DOHH2 (cell line): ENCODE results near the gene YTHDF2.

ENCODE experiments used
- H3F3A ChIP-seq: fragments of 200-600 bp; sonication (generic), shearing (Covaris generic); 2 replicates; pipeline ENCODE4 v1.6.0; 2016; ENCODE audit warnings: antibody characterized with exemption, mild to moderate bottlenecking; ENCODE audit not compliant: control insufficient read depth, insufficient read depth
- H3K27ac ChIP-seq: fragments of 200-600 bp; sonication (generic); 2 replicates; pipeline ENCODE4 v1.5.1; 2014; ENCODE audit warnings: low read depth, mild to moderate bottlenecking, low read length, moderate library complexity
- H3K27me3 ChIP-seq: fragments of 200-600 bp; sonication (generic); 2 replicates; pipeline ENCODE4 v1.6.1; 2014; ENCODE audit warnings: mild to moderate bottlenecking, low read length, mixed read lengths; ENCODE audit not compliant: control insufficient read depth
- H3K36me3 ChIP-seq: fragments of 200-600 bp; sonication (generic); 2 replicates; pipeline ENCODE4 v1.6.1; 2014; ENCODE audit warnings: mild to moderate bottlenecking, low read length, moderate library complexity, mixed read lengths; ENCODE audit not compliant: control insufficient read depth
- H3K4me1 ChIP-seq: fragments of 200-600 bp; sonication (generic); 2 replicates; pipeline ENCODE4 v1.6.1; 2014; ENCODE audit warnings: mild to moderate bottlenecking, low read length, mixed read lengths; ENCODE audit not compliant: control insufficient read depth
- H3K4me2 ChIP-seq: fragments of 200-600 bp; sonication (generic); 2 replicates; pipeline ENCODE4 v1.6.0; 2014; ENCODE audit warnings: mild to moderate bottlenecking, low read length, moderate library complexity
- H3K4me3 ChIP-seq: fragments of 200-600 bp; sonication (generic); 2 replicates; pipeline ENCODE4 v1.5.1; 2014; ENCODE audit warnings: mild to moderate bottlenecking, low read length, mixed read lengths
- H3K79me2 ChIP-seq: fragments of 200-600 bp; sonication (generic); 2 replicates; pipeline ENCODE4 v1.6.1; 2014; ENCODE audit warnings: mild to moderate bottlenecking, low read length, mixed read lengths; ENCODE audit not compliant: control insufficient read depth
- H3K9me2 ChIP-seq: fragments of 200-600 bp; sonication (generic); replicated peaks from 2 replicates; pipeline ENCODE4 v1.6.1; 2014; ENCODE audit warnings: mild to moderate bottlenecking, low read length, mixed read lengths; ENCODE audit not compliant: control insufficient read depth
- H3K9me3 ChIP-seq: fragments of 200-600 bp; sonication (generic); 2 replicates; pipeline ENCODE4 v1.6.1; 2014; ENCODE audit warnings: antibody characterized with exemption, low read length, mixed read lengths; ENCODE audit not compliant: control insufficient read depth, insufficient read depth
- H4K20me1 ChIP-seq: fragments of 200-600 bp; sonication (generic); 2 replicates; pipeline ENCODE4 v1.6.0; 2014; ENCODE audit warnings: low read depth, mild to moderate bottlenecking, antibody characterized with exemption, low read length, moderate library complexity; ENCODE audit not compliant: control insufficient read depth, insufficient read depth
- EZH2phosphoT487 ChIP-seq: fragments of 200-600 bp; sonication (generic); IDR thresholded peaks from 2 replicates; pipeline ENCODE4 v1.6.1; 2017; ENCODE audit warnings: borderline replicate concordance, mild to moderate bottlenecking, antibody characterized with exemption, low read length, moderate library complexity, mixed read lengths
- TF ChIP-seq, protein P1 (sequence below): fragments of 200-600 bp; sonication (generic); IDR thresholded peaks from one replicate; pipeline ENCODE4 v1.5.1; 2014; ENCODE audit warnings: antibody characterized with exemption, mild to moderate bottlenecking, low read depth, low read length; ENCODE audit not compliant: poor library complexity, severe bottlenecking

Gene YTHDF2

DNA sequence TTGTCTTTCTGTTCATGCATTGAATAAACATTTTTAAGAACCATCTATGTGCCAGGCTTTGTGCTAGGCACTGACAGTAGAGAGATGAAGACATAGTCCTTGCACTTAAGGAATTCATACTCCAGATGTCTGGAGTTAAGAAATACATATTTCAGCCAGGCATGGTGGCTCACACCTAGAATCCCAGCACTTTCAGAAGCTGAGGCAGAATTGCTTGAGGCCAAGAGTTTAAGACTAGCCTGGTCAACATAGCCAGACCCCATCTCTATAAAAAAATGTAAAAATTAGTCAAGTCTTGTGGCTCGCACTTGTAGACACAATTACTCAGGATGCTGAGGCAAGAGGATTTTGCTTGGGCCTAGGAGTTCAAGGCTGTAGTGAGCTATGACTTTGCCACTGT lies 18.6 kb upstream of the YTHDF2 start:
- H3K27me3 ChIP-seq, result no peaks in the 10 kb centered on the region
- H3K4me2 ChIP-seq, result no peak overlapping the region
- H3K36me3 ChIP-seq, result peaks cover 20% of the 10 kb centered on the region
- no peaks in the 10 kb centered on the region for H3K79me2 ChIP-seq
- no peaks in the 10 kb centered on the region for H4K20me1 ChIP-seq
- no peaks in the 10 kb centered on the region for H3K4me1 ChIP-seq
- no peak for TF ChIP-seq EZH2phosphoT487
- TF ChIP-seq, protein P1, sequence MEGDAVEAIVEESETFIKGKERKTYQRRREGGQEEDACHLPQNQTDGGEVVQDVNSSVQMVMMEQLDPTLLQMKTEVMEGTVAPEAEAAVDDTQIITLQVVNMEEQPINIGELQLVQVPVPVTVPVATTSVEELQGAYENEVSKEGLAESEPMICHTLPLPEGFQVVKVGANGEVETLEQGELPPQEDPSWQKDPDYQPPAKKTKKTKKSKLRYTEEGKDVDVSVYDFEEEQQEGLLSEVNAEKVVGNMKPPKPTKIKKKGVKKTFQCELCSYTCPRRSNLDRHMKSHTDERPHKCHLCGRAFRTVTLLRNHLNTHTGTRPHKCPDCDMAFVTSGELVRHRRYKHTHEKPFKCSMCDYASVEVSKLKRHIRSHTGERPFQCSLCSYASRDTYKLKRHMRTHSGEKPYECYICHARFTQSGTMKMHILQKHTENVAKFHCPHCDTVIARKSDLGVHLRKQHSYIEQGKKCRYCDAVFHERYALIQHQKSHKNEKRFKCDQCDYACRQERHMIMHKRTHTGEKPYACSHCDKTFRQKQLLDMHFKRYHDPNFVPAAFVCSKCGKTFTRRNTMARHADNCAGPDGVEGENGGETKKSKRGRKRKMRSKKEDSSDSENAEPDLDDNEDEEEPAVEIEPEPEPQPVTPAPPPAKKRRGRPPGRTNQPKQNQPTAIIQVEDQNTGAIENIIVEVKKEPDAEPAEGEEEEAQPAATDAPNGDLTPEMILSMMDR, result no peak
- no peaks in the 10 kb centered on the region for H3K9me2 ChIP-seq
- no peak overlapping the region for H3K4me3 ChIP-seq
- H3K9me3 ChIP-seq, result no peaks in the 10 kb centered on the region
- no peak overlapping the region for H3K27ac ChIP-seq
- no peaks in the 10 kb centered on the region for H3F3A ChIP-seq

DNA sequence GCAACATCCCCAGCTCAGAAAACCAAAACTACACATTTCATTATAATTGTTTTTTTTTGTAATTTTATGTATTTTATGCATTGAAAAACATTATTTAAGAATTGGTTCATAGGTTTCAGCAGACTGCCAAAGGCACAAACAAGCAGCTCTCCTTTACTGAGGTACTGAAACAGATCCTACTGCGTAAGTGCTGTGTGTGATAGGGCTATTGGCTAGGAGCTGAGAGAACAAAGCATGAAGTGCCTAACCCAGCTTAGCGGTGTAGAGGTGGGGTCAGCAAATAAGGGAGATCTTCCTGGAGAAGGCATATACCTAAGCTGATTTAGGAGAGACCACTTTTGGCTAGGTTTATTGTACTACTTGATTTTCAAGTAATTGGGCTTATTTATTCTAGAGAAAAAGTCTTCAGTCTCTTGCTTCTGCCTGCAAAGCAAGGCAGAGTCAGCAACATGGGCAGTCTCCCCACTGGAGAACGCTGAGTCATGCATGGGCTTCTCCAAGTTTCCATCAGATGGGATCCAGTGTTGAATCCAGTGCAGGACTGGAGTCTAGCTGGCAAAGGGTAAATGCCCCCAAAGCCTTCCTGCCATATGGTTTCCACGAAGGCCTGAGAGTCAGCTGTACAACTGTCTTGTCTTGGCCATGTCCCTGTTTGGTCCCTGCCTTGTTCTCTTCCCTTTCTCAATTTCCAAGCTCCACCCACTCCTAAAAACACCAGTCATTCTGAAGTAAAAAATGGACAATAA lies 18.0 kb upstream of the YTHDF2 start:
- TF ChIP-seq, protein P1, result no peak
- TF ChIP-seq EZH2phosphoT487, result no peak
- no peaks in the 10 kb centered on the region for H4K20me1 ChIP-seq
- no peak overlapping the region for H3K4me3 ChIP-seq
- peaks cover 14% of the 10 kb centered on the region for H3K36me3 ChIP-seq
- H3K9me2 ChIP-seq, result no peaks in the 10 kb centered on the region
- H3K27ac ChIP-seq, result no peak overlapping the region
- H3K79me2 ChIP-seq, result no peaks in the 10 kb centered on the region
- no peak overlapping the region for H3K4me2 ChIP-seq
- no peaks in the 10 kb centered on the region for H3K9me3 ChIP-seq
- no peaks in the 10 kb centered on the region for H3K27me3 ChIP-seq
- no peaks in the 10 kb centered on the region for H3F3A ChIP-seq
- no peaks in the 10 kb centered on the region for H3K4me1 ChIP-seq

DNA sequence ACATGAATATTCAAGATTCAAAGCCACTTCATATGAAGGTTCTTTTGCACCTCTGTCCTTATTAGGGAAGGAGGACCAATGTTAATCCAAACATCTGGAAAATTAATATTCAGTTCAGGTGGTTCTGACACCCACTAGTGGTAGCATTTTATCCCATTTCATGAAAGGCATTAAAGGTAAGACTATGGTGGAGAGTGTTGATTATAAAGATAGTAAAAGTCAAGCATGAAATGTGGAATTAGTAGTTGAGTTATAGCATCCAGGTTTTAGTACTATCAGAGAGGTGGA lies 17.5 kb upstream of the YTHDF2 start:
- Histone ChIP-seq H3F3A (no peaks in the 10 kb centered on the region), H3K27ac (no peak overlapping the region), H3K9me3 (no peaks in the 10 kb centered on the region), H3K4me1 (no peaks in the 10 kb centered on the region), H3K79me2 (no peaks in the 10 kb centered on the region), H4K20me1 (no peaks in the 10 kb centered on the region), H3K9me2 (no peaks in the 10 kb centered on the region), H3K4me3 (no peak overlapping the region), H3K27me3 (no peaks in the 10 kb centered on the region), H3K4me2 (no peak overlapping the region), H3K36me3 (peaks cover 9% of the 10 kb centered on the region)
- TF ChIP-seq, protein P1, result no peak
- TF ChIP-seq EZH2phosphoT487, result no peak
